Liver (tissue), 3 donors: Measurements from ENCODE around the gene SP110.

Experiments
- EGR1 ChIP-seq, 2 donors: IDR thresholded peaks; 2 replicates each; pipeline ENCODE4 v1.6.1; 2016 to 2018; ENCODE audit warnings: antibody characterized with exemption in 2 of 2, low read depth in 2 of 2
- FOXA1 ChIP-seq: IDR thresholded peaks from 2 replicates; pipeline ENCODE4 v1.6.1; 2016; ENCODE audit warnings: antibody characterized with exemption
- GABPA ChIP-seq, 2 donors: IDR thresholded peaks in 1 of 2; conservative IDR thresholded peaks in 1 of 2; 2 replicates each; pipeline ENCODE4 v1.6.1; 2016; ENCODE audit warnings: antibody characterized with exemption in 2 of 2, mild to moderate bottlenecking in 1 of 2, moderate library complexity in 1 of 2
- HNF4A ChIP-seq, 2 donors: conservative IDR thresholded peaks; 2 replicates each; pipeline ENCODE4 v1.6.1; 2016; ENCODE audit warnings: antibody characterized with exemption in 2 of 2, mild to moderate bottlenecking in 2 of 2
- JUND ChIP-seq, 2 donors: IDR thresholded peaks; 2 replicates each; pipeline ENCODE4 v1.6.1; 2016; ENCODE audit warnings: antibody characterized with exemption in 2 of 2
- RAD21 ChIP-seq, 2 donors: IDR thresholded peaks; 2 replicates each; pipeline ENCODE4 v1.6.1; 2016; ENCODE audit warnings: antibody characterized with exemption in 2 of 2, mild to moderate bottlenecking in 2 of 2
- RXRA ChIP-seq, 2 donors: IDR thresholded peaks; 2 replicates each; pipeline ENCODE4 v1.6.1; 2017 to 2018; ENCODE audit warnings: antibody characterized with exemption in 2 of 2, mild to moderate bottlenecking in 1 of 2
- TAF1 ChIP-seq: conservative IDR thresholded peaks from 2 replicates; pipeline ENCODE4 v1.6.1; 2016; ENCODE audit warnings: antibody characterized with exemption, mild to moderate bottlenecking
- YY1 ChIP-seq: IDR thresholded peaks from 2 replicates; pipeline ENCODE4 v1.6.1; 2016; ENCODE audit warnings: antibody characterized with exemption, mild to moderate bottlenecking
- TF ChIP-seq, protein P1 (sequence below): IDR thresholded peaks from 2 replicates; pipeline ENCODE4 v1.6.1; 2016; ENCODE audit warnings: antibody characterized with exemption
- TF ChIP-seq, protein P2 (sequence below): fragments of 150-350 bp; IDR thresholded peaks from 2 replicates; pipeline ENCODE4 v1.5.1; 2017; ENCODE audit warnings: improper control_type of control experiment, low read depth, low read length; ENCODE audit not compliant: missing input control
- TF ChIP-seq, protein P3 (sequence below): IDR thresholded peaks from 2 replicates; pipeline ENCODE4 v1.6.1; 2016; ENCODE audit warnings: antibody characterized with exemption, mild to moderate bottlenecking
- TF ChIP-seq, protein P4 (sequence below): IDR thresholded peaks from 2 replicates; pipeline ENCODE4 v1.6.1; 2016; ENCODE audit warnings: antibody characterized with exemption
- TF ChIP-seq, protein P5 (sequence below): IDR thresholded peaks from 2 replicates; pipeline ENCODE4 v1.6.1; 2016; ENCODE audit warnings: antibody characterized with exemption
- donor health status: healthy.
- donor health status: healthy.

DNA sequence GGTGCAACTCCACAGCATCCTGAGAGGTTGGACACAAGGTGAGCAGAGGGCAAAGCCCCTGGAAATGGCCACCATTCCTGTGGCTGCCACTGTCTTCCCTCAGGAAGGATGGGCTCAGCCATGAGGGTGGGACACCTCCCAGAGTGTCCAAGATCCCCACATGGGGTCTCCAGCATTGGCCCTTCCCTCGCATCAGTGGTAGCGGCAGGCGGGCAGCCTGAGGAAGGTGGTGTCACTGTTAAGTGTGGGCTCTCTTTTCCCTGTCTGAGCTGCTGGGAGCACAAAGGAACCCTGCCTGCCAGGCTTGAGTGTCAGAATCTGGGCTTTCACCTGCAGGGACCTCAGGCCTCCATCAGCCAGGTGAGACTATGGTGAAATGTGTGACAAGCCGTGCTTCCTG is 47.6 kb downstream of the SP110 start:
- TF ChIP-seq GABPA (IDR thresholded peaks at IDR 0.05 in 1 of 2, conservative IDR thresholded peaks at IDR 0.05 in 1 of 2) (no peak), YY1 (no peak), EGR1 (IDR thresholded peaks at IDR 0.05; ENCODE audit: low read depth in 2 of 2) (no peak), RAD21 (IDR thresholded peaks at IDR 0.05) (no peak), RXRA (IDR thresholded peaks at IDR 0.05) (no peak), JUND (IDR thresholded peaks at IDR 0.05) (no peak), TAF1 (no peak), FOXA1 (no peak), HNF4A (conservative IDR thresholded peaks at IDR 0.05) (no peak)
- TF ChIP-seq, protein P1, sequence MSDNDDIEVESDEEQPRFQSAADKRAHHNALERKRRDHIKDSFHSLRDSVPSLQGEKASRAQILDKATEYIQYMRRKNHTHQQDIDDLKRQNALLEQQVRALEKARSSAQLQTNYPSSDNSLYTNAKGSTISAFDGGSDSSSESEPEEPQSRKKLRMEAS: no peak
- TF ChIP-seq, protein P2, sequence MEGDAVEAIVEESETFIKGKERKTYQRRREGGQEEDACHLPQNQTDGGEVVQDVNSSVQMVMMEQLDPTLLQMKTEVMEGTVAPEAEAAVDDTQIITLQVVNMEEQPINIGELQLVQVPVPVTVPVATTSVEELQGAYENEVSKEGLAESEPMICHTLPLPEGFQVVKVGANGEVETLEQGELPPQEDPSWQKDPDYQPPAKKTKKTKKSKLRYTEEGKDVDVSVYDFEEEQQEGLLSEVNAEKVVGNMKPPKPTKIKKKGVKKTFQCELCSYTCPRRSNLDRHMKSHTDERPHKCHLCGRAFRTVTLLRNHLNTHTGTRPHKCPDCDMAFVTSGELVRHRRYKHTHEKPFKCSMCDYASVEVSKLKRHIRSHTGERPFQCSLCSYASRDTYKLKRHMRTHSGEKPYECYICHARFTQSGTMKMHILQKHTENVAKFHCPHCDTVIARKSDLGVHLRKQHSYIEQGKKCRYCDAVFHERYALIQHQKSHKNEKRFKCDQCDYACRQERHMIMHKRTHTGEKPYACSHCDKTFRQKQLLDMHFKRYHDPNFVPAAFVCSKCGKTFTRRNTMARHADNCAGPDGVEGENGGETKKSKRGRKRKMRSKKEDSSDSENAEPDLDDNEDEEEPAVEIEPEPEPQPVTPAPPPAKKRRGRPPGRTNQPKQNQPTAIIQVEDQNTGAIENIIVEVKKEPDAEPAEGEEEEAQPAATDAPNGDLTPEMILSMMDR: no peak
- TF ChIP-seq, protein P3, sequence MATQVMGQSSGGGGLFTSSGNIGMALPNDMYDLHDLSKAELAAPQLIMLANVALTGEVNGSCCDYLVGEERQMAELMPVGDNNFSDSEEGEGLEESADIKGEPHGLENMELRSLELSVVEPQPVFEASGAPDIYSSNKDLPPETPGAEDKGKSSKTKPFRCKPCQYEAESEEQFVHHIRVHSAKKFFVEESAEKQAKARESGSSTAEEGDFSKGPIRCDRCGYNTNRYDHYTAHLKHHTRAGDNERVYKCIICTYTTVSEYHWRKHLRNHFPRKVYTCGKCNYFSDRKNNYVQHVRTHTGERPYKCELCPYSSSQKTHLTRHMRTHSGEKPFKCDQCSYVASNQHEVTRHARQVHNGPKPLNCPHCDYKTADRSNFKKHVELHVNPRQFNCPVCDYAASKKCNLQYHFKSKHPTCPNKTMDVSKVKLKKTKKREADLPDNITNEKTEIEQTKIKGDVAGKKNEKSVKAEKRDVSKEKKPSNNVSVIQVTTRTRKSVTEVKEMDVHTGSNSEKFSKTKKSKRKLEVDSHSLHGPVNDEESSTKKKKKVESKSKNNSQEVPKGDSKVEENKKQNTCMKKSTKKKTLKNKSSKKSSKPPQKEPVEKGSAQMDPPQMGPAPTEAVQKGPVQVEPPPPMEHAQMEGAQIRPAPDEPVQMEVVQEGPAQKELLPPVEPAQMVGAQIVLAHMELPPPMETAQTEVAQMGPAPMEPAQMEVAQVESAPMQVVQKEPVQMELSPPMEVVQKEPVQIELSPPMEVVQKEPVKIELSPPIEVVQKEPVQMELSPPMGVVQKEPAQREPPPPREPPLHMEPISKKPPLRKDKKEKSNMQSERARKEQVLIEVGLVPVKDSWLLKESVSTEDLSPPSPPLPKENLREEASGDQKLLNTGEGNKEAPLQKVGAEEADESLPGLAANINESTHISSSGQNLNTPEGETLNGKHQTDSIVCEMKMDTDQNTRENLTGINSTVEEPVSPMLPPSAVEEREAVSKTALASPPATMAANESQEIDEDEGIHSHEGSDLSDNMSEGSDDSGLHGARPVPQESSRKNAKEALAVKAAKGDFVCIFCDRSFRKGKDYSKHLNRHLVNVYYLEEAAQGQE: no peak
- TF ChIP-seq, protein P4, sequence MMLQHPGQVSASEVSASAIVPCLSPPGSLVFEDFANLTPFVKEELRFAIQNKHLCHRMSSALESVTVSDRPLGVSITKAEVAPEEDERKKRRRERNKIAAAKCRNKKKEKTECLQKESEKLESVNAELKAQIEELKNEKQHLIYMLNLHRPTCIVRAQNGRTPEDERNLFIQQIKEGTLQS: no peak
- TF ChIP-seq, protein P5, sequence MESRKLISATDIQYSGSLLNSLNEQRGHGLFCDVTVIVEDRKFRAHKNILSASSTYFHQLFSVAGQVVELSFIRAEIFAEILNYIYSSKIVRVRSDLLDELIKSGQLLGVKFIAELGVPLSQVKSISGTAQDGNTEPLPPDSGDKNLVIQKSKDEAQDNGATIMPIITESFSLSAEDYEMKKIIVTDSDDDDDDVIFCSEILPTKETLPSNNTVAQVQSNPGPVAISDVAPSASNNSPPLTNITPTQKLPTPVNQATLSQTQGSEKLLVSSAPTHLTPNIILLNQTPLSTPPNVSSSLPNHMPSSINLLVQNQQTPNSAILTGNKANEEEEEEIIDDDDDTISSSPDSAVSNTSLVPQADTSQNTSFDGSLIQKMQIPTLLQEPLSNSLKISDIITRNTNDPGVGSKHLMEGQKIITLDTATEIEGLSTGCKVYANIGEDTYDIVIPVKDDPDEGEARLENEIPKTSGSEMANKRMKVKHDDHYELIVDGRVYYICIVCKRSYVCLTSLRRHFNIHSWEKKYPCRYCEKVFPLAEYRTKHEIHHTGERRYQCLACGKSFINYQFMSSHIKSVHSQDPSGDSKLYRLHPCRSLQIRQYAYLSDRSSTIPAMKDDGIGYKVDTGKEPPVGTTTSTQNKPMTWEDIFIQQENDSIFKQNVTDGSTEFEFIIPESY: no peak
